Muscle of back (tissue), 11 donors: ENCODE data around the gene ARL16. TPM values are rescaled to one million over a fixed set of nuclear protein-coding genes. Genes with fewer than 3 reads are reported as not detected.

Source experiments
- DNase-seq, 3 donors: peaks; one replicate each; pipeline versions ENCODE4 v3.0.0 to v3.0.0-alpha.2; 2013
- polyA plus RNA-seq, 10 donors: library from polyadenylated mRNA; unstranded; fragments of 120-200 nt; gene quantifications; one replicate each; pipeline ENCODE4 v1.2.1, GENCODE V29; 2013; ENCODE audit not compliant: insufficient read length in 10 of 10

Gene ARL16
- polyA plus RNA-seq, 10 donors: 23.4 to 34.1 (median 27.2) TPM

DNA sequence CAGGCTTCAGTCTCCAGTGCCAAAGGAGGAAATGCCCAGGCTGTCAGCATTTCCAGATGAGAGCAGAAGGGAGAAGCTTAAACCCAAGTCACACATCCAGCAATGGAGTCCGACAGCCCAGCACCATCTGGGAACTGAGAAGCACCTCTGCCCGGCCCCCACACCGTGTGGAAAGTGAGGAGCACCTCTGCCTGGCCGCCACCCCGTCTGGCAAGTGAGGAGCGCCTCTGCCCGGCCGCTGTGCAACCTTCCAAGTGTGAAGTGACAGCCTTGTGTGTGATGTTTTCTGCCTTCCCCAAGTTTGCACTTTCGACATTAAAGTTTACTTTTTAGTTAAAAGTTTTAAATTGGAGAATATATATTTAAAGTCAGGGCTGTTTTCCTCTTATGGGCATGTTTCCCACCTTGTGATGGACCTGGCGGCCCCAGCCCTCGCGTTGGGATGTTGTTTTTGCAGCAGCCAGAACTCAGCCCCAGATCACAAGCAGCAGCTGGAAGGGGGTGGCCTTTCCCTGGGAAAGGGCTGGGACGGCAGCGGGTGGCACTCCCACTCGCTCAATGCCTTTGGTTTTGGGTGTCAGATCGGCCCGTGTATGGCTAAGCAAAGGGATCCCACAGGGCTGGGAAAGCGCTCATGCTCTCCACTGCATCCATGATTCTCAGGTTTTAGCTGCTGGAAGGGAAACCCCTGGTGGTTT lies 9.9 kb downstream of the ARL16 start:
- DNase-seq: no peak

DNA sequence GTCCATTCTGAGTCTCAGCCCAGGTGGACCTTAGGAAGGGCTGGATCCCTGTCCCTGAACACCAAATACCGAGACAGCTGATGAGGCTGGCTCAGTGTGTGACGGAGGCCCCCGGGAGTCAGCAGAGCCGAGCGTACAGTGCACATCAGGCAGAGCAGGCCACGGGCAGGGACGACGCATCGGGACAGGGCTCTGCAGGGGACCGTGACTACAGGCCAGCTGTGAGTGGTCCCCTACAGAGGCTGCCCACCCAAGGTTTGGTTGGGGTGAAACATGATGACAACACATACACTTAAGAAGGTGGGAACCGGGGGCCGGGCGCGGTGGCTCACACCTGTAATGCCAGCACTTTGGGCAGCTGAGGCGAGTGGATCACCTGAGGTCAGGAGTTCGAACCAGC lies 10.6 kb downstream of the ARL16 start:
- DNase-seq: no peak

DNA sequence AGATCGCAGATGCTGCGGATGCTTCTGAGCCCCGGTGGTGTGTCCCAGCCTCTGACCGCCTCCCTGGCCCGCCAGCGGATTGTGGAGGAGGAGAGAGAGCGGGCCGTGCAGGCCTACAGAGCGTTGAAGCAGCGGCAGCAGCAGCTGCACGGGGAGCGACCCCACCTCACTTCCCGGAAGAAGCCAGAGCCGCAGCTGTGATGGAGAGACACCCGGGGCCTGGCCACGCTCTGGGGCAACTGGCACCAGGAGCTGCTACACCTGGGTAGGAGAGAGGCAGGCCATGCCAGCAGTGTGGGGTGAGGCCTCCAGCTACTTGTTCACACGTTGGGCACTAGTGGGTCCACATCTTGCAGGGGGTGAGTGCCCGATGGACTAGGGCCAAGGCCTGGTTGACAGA lies 11.1 kb downstream of the ARL16 start:
- DNase-seq: no peak

DNA sequence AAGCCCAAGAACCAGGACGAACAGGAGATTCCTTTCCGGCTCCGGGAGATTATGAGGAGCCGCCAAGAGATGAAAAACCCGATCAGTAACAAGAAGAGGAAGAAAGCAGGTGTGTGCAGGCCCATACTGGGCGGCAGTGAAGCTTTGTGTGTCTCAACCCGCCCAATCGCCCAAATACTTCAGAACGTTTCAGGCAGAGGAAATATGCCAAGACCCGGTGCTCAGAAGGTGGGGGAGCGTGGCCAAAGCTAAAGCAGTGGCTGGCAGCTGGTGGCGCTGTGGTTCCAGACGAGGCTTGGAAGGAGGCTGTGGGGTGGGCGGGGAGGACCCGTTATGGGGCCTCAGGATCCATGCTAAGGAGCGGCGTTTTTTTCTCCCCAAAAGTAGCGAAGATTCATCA lies 15.8 kb downstream of the ARL16 start:
- no peak for DNase-seq

DNA sequence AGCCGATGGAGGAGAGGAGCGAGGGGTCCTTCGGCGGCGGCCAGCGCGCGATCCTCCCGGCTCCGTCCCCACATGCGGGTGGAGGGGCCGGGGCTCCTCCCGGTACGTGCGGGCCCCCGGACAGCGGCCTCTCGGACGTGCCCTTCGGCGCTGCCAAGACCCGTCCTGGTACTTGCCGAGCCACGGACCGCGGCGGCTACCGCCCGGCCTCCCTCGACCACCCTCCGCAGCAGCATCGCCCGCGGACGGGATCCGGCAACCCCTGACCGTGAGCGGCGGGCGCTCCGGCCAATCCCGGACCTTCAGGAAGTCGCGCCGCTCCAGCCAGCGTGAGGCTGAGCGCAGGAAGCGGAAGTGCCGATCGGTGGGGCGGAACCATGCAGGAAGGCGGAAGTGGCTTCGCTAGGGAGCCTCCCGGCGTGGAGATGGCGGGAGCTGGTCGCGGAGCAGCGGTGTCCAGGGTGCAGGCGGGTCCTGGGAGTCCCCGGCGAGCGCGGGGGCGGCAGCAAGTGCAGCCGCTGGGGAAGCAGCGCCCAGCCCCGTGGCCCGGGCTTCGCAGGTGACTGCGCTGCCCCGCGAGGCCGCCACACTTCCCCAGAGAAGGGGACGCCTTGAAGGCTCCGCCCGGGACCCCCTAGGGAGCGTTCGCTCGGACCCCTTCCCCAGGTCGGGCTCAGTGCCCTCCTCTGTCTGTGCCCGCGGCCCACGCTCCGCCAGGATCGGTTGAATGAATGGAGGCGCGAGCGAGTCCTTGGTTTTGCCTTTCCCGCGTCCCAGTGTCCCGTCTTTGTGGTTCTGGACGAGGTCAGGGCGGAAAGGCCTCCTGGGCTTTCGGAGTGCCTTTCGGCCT lies 17.0 kb downstream of the ARL16 start, which contains the start of the genes CCDC137 and OXLD1:
Gene CCDC137 (plus strand): TSS at position 396 of the 850 bp plus-strand sequence. CDS start 30 bp downstream, at position 426.
Gene OXLD1 (minus strand): TSS at position 264 of the 850 bp plus-strand sequence. CDS start 28 bp downstream, at position 236.
- DNase-seq: peak; percentile 96 to 98 (median 97)

DNA sequence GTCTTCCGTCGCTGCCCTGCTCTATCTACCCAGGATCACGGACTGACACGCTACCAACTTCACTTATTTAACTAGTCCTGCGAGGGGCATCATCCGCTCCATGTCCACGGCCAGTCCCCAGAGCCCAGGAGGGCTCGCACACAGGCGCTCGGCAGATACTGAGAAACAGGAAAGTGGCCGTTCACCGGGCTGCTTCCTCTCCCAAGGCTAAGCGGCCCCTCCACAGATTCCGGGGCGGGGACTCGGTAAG lies 17.6 kb downstream of the ARL16 start:
- DNase-seq: no peak

DNA sequence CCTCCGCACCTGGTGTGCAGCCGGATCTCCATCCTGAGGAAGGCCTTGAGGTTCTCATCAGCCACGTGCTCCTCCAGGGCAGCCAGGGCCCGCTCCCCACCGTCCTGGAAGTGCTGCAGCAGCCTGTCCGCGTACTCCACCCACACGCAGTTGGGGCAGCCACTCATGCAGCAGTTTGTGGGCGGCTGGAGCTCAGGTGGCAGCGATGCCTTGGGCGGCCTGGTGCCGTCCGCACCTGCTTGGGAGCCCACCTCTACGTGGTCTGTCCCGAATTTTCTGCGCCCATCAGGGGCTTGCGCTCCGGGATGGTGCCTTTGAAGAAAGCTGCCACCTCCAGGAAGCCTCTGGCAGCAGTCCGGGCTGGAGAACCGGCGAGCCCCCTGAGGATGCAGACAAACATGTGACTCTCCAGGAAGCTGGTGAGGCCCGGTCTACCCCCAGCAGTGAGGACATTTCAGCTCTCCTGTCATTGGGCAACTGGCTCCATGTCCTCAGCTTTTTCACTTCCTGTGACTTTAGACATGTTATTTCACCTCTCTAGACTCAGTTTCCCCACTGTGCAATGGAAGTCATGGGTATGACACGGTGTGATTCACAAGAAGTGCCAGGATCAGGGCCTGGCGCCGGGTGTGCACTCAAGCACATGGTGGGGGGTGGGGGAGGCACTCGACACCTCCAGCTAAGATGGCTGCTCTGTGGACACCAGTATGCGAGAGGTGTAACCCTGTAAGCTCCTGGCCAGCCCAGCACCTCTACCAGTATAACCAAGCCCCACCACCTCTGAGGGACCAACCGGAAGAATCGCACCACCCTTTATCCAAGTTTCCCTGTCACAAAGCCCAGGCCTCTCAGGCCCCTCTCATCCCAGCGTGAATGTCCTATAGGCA lies 18.1 kb downstream of the ARL16 start:
- peak in 1 of 3 donors; percentile 39 for DNase-seq

DNA sequence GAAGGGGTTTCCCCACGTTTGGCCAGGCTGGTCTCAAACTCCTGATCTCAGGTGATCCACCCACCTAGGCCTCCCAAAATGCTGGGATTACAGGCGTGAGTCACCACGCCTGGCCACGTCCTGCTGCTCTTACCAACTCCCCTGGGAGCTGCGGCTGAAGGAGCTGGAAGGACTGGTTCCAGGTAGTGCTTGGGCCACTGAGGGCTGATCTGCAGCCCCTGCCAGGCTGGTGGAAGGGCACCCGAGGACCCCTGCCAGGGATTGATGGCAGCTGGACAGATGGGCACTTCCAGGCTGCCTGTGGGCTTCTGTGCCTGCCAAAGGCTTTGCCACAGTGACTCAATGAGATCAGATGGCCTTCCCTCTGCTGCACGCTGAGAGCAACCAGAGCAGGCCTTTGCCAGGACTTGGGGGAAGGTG lies 19.5 kb downstream of the ARL16 start:
- no peak for DNase-seq

DNA sequence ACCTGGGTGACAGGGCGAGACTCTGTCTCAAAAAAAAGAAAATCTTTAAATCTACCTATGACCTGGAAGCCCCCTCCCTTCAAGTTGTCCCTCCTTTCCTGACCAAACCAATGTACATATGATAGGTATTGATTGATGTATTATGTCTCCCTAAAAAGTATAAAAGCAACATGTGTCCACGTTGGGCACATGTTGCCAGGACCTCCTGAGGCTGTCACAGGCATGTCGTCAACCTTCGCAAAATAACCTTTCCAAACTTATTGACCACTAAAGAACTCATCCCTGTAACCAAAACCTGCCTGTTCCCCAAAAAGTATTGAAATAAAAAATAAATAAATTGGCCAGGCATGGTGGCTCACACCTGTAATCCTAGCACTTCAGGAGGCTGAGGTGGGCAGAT lies 21.6 kb downstream of the ARL16 start:
- DNase-seq: no peak

DNA sequence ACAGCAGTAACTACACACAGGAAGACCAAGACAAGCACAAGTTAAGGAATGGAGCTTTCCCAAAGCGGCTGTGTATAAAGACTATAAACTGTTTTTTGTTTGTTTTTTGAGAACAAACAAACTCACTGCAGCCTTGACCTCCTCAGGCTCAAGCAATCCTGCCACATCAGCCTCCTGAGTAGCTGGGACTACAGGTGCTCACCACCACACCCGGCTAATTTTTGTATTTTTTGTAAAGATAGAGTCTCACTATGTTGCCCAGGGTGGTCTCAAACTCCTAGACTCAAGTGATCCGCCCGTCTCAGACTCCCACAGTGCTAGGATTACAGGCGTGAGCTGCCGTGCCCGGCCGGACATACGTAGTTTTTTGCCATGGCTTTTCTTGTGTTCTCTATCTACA lies 23.2 kb downstream of the ARL16 start:
- no peak for DNase-seq

DNA sequence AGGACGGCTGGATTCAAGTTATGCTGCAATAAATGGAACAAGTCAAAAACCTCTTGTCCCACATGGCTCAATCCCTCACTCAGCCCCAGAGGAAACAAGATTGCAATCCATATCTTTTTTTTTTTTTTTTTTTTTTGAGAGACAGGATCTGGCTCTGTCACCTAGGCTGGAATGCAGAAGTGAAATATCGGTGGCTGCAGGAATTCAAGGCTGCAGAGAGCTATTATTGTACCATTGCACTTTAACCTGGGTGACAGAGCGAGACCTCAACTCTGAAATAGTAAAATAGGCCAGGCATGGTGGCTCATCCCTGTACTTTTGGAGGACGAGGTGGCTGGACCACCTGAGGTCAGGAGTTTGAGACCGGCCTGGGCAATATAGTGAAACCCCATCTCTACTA lies 24.6 kb downstream of the ARL16 start:
- no peak for DNase-seq

DNA sequence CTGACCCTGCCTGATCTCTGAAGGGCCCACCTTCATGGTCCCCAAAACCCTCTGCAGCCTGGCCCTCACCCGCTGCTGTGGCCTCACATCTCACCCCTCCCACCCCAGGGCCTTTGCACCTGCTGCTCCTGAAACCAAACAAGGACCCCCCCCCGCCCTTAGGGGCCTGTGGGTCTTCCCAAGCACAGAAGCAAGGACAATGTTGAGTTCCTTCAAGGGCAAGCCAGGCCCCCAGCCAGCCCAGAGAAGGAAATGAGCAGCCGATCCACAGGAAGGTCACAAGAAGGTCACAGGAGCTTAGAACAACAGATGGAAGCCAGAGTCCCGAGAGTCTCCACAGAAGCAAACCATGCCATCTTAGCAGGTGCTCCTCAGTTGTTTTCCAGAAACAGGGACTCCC lies 26.8 kb downstream of the ARL16 start:
- peak in 1 of 3 donors; percentile 24 for DNase-seq

DNA sequence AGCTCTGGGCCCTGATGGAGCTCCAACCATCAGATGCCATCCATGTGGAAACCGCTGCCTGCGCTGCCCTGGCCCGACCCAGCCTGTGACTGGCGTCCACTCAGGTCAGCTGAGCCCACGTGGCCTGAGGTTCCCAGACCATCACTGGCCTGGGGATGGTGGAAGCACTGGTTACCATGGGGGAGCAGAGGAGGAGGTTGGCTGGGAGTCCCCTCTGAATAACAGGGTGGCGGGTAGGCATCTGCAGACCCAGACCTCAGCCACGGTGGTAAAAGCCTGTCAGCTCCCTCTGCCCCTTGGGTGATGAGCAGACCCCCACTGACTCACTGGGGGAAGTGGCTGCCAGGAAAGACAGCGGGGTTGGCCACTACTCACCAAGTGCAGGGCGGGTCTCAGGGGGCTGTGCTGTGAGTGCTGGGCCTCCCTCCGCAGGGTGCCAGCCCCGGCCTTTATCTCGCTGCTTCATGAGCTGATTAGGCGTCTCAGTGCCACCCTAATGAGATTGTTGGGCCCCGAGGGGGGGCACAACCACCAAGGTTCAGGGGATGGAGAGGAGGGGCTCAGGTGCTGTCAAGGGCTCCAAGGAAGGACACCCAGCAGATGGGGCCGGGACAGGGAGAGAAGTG lies 27.4 kb downstream of the ARL16 start, which contains the start of gene PDE6G:
Gene PDE6G (minus strand): TSS at position 425 of the 626 bp plus-strand sequence. CDS start 3,237 bp downstream, outside the sequence.
- DNase-seq: no peak

DNA sequence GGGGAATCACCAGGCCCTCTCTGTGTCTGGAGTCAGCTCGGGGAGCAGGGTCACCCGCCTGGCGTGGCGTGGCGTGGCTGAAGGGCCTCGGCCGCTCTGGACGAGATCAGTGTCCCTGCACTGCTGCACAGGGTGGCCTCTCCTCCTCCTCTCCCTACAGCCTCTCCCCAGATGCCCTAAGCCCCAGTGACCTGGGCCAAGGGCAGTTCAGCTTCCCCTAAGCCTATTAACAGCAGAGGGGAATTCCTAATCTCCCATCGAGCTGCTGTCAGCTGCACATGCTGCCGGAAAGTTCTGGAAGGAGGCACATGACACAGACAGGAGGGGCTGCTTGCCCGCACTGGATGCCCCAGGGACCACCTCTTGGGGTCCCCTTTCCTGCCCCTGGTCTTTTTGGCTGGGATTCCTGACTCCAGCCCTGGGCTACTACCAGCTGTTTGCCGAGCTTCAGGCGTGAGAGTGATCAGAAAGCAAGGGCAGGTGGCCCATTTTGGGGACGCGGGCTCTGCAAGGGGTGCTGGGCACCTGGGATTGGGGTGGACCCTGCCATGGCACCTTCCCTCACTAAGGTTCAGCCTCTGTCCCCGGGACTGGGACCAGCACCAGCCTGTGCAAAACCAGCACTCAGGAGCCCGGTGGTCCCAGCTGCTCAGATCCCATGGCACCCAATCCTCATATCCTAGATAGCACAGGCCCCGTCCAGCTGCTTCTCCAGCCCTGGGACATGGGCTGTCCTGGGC lies 28.0 kb downstream of the ARL16 start:
- no peak for DNase-seq

DNA sequence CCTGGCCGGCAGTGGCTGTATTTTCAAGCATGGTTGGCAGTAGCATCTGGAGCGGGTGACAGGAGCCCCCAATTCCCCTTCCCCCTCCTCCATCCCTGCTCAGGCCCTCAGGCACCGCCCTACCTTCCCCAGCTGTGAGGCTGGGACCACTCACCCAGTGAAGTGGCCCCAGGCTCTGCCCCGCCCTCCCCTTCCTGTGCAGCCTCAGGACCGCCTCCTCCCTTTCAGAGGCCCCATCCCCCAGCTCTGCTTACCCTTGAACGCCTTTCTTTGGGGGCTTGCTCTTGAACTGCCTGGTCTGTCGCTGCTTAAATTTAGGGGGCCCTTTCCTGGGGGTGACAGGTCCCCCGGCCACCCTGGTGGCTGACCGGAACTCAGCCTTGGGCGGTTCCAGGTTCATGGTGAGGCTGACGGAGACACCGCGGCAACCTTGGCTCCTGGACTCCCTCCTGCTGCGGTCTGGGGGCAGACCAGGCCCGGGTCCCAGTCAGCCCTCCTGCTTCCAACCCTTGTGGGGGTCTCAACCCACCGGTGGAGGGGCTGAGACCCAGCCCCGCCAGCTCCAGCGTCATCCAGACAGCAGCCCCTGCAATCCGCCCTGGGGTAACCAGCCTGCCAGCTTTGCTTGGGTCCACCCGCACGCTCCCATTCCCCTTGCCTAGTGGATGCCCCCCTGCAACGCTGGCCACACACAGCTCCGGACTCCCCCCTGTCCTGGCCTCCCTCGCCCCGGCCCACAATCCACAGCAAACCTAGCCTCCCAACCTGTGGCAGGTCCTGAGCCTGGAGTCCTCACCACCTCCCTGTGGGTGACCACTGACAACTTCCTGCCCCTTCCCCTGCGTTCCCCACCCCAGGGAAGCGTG lies 30.5 kb downstream of the ARL16 start:
- peak in 1 of 3 donors; percentile 32 for DNase-seq

DNA sequence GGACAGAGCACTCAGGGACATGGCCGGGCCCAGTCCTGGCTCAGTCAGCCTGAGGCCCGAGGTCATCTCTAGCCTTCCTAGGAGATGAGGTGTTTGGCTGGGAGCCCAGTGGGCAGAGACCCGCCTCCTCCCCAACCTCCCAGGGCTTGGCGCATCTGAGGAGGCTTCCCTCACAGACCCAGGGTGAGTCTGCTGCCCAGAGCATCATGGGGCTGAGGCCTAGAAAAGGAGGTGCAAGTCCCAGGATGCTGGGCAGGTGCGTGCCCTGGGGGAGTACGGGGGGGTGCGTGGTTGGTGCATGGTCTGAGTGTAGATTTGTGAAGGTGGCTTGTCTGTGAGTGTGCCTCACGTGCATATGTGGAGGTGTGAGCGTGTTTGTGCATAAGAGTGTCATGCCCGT lies 31.9 kb downstream of the ARL16 start:
- DNase-seq: no peak

DNA sequence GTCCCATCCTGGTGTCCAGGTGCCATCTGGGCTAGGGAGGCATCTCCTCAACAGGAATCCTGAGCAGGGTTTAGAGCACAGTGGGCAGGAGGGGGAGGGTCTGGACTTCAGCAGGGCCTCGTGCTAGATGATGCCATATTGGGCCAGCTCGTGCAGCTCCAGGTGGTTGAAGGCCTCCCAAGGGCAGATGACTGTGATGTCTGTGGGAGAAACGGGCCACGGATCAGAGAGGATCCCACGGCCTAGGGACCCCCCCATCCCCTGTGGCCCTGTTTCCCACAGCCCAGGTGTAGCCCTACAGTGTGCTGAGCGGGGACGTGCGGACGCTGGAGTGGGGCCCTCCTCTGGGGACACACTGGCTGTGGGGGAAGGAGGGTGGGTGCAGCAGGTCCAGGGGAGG lies 32.6 kb downstream of the ARL16 start:
- DNase-seq: no peak

DNA sequence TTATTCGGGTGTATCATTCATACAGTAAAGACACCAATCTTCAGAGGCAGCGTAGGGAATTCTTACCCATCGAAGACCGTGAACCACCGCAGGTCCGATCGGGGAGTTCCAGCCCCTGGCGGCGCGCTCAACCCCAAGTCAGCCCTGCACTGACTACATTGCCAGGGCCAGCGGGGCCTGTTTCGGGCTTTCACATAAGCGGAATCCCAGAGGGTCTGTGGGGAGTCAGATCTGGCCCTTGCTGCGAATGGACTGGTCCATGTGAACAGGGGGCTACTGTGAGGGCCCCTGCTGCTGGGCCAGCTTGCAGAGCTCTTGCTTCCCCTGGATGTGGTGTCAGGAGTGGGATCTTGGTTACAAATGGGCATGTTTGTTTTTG lies 34.9 kb downstream of the ARL16 start:
- DNase-seq: no peak

DNA sequence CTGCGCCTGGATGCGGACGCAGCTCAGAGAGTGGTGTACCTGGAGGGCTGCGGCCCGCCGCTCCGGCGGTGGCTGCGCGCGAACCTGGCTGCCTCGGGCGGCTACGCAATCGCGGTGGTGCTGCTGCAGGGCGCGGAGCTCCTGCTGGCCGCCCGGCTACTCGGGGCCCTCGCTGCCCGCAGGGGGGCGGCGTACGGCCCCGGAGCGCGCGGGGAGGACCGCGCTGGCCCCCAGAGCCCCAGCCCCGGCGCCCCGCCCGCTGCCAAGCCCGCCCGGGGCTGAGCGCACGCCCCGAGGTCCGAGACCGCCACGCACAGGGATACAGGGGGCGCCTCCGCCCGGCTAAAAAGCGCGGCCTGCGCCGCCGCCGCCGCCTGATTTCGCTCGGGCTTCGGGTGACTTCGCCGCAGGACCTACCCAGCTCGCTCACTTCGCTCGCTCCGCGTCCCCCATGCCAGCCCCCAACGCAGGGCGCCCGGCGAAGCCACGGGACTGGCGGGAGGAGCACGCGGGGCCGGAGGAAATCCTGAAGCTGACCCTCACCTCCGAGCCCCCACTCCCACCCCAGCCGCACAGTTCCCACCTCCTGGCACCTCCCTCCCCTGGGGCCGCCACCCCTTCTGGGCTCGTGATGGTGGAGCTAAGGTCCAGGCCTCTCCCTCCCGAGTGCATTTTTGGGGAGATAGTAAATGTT lies 35.4 kb downstream of the ARL16 start:
- DNase-seq: no peak
